Coronary artery (tissue), 2 donors: ENCODE results near the gene RNF157.
A peak's percentile ranks its signal among the peaks of the same experiment; 100 is the strongest.

Experiments
- DNase-seq: peaks from one replicate; pipeline ENCODE4 v3.0.0-alpha.2; 2017; ENCODE audit warnings: low spot score
- H3K27ac ChIP-seq, 2 donors: fragments of 200-600 bp; sonication (generic); one replicate each; pipeline ENCODE4 v1.5.1; 2016 to 2019
- H3K4me3 ChIP-seq: fragments of 200-600 bp; sonication (generic); 2 replicates; pipeline ENCODE4 v1.5.1; 2016; ENCODE audit warnings: mild to moderate bottlenecking, moderate library complexity
- CTCF ChIP-seq: fragments of 200-600 bp; sonication (generic); IDR thresholded peaks from one replicate; pipeline ENCODE4 v1.5.1; 2019; ENCODE audit warnings: antibody characterized with exemption

Gene RNF157

GRCh38 chr17:76151896-76152454 is 88.3 kb downstream of the RNF157 start:
- TF ChIP-seq CTCF, result no peak
- no peak overlapping the region for H3K4me3 ChIP-seq
- no peak overlapping the region for H3K27ac ChIP-seq
- no peak for DNase-seq

GRCh38 chr17:76150712-76151622 is 89.3 kb downstream of the RNF157 start:
- Histone ChIP-seq H3K4me3 (no peak overlapping the region), H3K27ac (no peak overlapping the region)
- TF ChIP-seq CTCF, result no peak
- no peak for DNase-seq

GRCh38 chr17:76149214-76149613 is 91.1 kb downstream of the RNF157 start:
- DNase-seq, result no peak
- Histone ChIP-seq H3K27ac (no peak overlapping the region), H3K4me3 (no peak overlapping the region)
- TF ChIP-seq CTCF, result no peak

GRCh38 chr17:76148015-76148326 is 92.3 kb downstream of the RNF157 start:
- Histone ChIP-seq H3K4me3 (no peak overlapping the region), H3K27ac (no peak overlapping the region)
- no peak for DNase-seq
- TF ChIP-seq CTCF, result no peak

GRCh38 chr17:76147211-76148014 is 92.9 kb downstream of the RNF157 start:
- no peak for DNase-seq

More at GRCh38 chr17:76147211-76148014, 92.9 kb downstream of the RNF157 start:
- TF ChIP-seq CTCF, result peak; percentile 36
- no peak overlapping the region for H3K4me3 ChIP-seq
- H3K27ac ChIP-seq, result no peak overlapping the region
